Measurements from ENCODE around the gene BRIP1.

BRIP1 gene

DNA sequence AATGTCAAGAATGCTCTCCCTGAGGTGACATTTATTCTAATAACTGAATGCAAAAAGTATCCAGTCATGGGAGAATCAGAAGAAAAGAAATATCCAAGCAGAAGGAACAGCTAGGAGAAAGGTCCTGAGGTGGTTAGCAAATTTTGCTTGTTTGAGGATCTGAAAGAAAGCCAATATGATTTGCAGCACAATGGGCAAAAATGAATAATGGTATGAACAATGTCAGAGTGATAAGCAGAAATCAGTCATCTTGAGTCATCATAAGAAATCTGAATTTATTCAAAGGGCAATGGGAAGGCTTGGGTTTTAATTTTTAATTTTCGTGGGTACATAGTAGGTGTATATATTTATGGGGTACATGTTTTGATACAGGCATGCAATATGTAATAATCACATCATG is 68.5 kb downstream of the BRIP1 start:
- TF ChIP-seq CTCF (conservative IDR thresholded peaks at IDR 0.05), result no peak
- no peak overlapping the region for H3K27ac ChIP-seq

- no peak for TF ChIP-seq CTCF (conservative IDR thresholded peaks at IDR 0.05)
Measured at GRCh38 chr17:61794242-61794641, 69.1 kb downstream of the BRIP1 start.

GRCh38 chr17:61793565-61793964 is 69.8 kb downstream of the BRIP1 start:
- no peak overlapping the region for H3K27ac ChIP-seq
- TF ChIP-seq CTCF (conservative IDR thresholded peaks at IDR 0.05), result no peak

More at GRCh38 chr17:61794242-61794641, 69.1 kb downstream of the BRIP1 start:
- no peak overlapping the region for H3K27ac ChIP-seq

- H3K27ac ChIP-seq, result no peak overlapping the region
- TF ChIP-seq CTCF (conservative IDR thresholded peaks at IDR 0.05), result no peak
Measured at GRCh38 chr17:61789872-61790271, 73.5 kb downstream of the BRIP1 start.

DNA sequence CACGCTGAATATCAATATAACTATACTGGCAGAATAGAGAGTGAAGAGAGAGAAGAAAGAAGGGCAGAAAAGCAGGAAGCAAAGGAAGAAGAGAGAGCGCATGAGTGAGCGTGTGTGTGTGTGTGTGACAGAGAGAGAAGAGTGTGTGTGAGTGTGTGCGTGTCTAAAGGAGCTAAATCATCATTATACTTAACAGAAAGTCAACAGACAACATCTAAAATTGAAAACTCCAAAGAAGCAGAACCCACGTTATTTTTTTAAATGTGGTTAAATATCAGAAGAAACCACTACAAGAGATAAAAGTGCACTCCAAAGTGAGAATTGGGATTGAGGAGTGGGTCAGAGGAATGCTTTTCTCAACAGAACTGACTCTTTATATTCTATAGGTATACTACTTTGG is 77.2 kb downstream of the BRIP1 start:
- H3K27ac ChIP-seq, result no peak overlapping the region
- no peak for TF ChIP-seq CTCF (conservative IDR thresholded peaks at IDR 0.05)

GRCh38 chr17:61784510-61784909 is 78.8 kb downstream of the BRIP1 start:
- TF ChIP-seq CTCF (conservative IDR thresholded peaks at IDR 0.05), result no peak
- H3K27ac ChIP-seq, result no peak overlapping the region

DNA sequence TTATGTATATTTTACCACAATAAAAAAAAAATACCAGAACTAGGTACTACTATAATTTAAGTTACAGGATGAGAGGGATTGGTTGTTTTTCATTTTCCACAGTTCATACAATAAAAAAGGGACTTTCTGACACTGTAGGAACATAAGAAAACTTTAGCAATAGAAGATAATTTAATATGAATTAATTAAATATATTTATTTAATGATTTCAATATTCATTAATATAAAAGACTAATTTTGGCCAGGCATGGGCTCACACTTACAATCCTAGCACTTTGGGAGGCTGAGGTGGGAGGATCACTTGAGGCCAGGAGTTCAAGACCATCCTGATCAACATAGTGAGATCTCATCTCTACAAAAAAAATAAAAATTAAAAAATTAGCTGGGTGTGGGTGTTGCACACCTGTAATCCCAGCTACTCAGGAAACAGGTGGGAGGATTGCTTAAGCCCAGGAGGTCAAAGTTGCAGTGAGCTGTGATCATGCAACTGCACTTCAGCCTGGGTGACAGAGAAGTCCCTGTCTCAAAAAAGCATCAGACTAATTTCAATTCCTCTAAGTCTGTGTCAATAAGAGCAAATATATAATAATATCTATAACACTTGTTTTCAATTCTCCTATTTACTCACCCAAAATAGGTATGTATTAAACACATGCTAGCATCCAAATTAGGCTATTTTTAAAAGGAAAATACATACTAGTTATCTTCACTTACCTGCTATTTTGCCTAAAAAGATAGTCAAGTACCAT is 79.6 kb downstream of the BRIP1 start:
- H3K27ac ChIP-seq, result no peak overlapping the region
- TF ChIP-seq CTCF (conservative IDR thresholded peaks at IDR 0.05), result no peak

Measured in VCaP (cell line).